ENCODE results near the gene CUEDC2.

The CUEDC2 gene

DNA sequence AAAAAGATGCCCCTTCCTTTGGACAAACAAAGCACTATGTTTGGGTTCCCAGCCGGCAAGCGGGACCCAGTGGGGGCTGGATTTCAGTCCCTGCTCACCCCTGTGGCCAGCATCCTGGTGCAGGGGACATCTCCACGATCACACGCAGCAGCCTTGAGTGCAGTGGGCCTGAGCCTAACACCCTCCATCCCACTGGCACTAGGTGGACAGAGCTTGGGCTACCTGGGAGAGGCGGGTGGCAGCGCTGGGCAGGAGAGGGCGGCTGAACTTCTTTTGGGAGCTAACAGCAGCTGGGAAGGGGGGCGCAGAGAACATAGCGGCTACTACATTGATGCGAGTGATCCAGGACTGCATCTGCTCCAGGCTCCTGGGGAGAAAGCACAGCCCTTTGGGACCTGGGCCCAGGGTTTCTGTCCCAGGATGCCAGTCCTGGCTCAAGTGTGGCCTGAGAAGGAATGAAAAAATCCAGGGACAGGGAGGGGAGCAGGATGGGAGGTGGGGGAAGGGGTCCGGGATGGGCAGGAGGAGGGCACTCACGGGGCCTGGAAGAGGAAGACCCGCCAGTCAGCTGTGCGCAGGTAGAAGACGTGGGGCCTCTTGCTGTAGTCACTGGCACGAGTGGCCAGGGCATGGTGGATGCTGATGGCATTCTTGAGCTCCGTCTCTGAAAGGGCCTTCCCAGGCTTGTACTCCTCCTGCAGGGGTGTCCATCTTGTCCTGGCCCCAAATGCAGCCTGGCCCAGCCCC, 27.8 kb downstream of the CUEDC2 start:
- Histone ChIP-seq H3K27ac (peak overlapping the region; percentile 42), H3K4me2 (ENCODE audit: low read length) (no peak overlapping the region), H3K4me1 (peaks cover 12% of the 10 kb centered on the region), H3K79me2 (no peaks in the 10 kb centered on the region), H3K4me3 (ENCODE audit: low read depth, low read length) (no peak overlapping the region), H3K27me3 (ENCODE audit: control insufficient read depth, insufficient read depth, low read length) (no peaks in the 10 kb centered on the region), H3K36me3 (ENCODE audit: control insufficient read depth, insufficient read depth, low read length) (no peaks in the 10 kb centered on the region), H3K9ac (no peak overlapping the region), H2AFZ (no peak overlapping the region), H3K9me3 (ENCODE audit: control insufficient read depth, low read length) (no peaks in the 10 kb centered on the region)
- no peak for TF ChIP-seq CTCF (IDR thresholded peaks at IDR 0.05)

DNA sequence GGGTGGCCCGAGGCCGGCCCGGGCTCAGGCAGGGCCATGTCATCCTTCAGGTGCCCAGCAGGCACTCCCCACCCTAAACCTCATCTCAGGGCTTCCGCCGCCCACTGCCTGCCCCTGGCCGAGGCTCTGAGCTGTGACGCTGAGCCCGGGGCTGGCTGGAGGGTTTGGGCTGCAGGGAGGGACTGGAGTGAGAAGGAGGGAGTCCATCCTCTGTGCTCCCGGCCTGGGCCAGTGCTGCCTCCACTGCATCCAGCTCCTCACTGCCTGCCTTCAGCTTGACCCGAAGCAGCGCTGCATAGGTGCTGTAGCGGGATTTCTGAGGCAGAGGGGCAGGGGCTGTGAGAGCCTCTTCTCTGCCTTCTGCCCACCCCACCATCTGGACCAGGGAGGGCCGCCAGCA, 29.3 kb downstream of the CUEDC2 start:
- Histone ChIP-seq H3K9me3 (ENCODE audit: control insufficient read depth, low read length) (no peaks in the 10 kb centered on the region), H3K36me3 (ENCODE audit: control insufficient read depth, insufficient read depth, low read length) (no peaks in the 10 kb centered on the region), H3K27me3 (ENCODE audit: control insufficient read depth, insufficient read depth, low read length) (no peaks in the 10 kb centered on the region), H2AFZ (no peak overlapping the region), H3K9ac (no peak overlapping the region), H3K4me1 (peaks cover 9% of the 10 kb centered on the region), H3K27ac (peak overlapping the region; percentile 42), H3K79me2 (no peaks in the 10 kb centered on the region), H3K4me3 (ENCODE audit: low read depth, low read length) (no peak overlapping the region), H3K4me2 (ENCODE audit: low read length) (no peak overlapping the region)
- no peak for TF ChIP-seq CTCF (IDR thresholded peaks at IDR 0.05)

GRCh38 chr10:102402512-102402896, 29.9 kb downstream of the CUEDC2 start:
- no peaks in the 10 kb centered on the region for H3K79me2 ChIP-seq
- H2AFZ ChIP-seq, result no peak overlapping the region
- H3K4me2 ChIP-seq (ENCODE audit: low read length), result no peak overlapping the region
- no peaks in the 10 kb centered on the region for H3K27me3 ChIP-seq (ENCODE audit: control insufficient read depth, insufficient read depth, low read length)
- no peak overlapping the region for H3K27ac ChIP-seq
- H3K9ac ChIP-seq, result no peak overlapping the region
- no peak for TF ChIP-seq CTCF (IDR thresholded peaks at IDR 0.05)
- H3K4me3 ChIP-seq (ENCODE audit: low read depth, low read length), result no peak overlapping the region
- H3K4me1 ChIP-seq, result peaks cover 7% of the 10 kb centered on the region
- no peaks in the 10 kb centered on the region for H3K9me3 ChIP-seq (ENCODE audit: control insufficient read depth, low read length)
- no peaks in the 10 kb centered on the region for H3K36me3 ChIP-seq (ENCODE audit: control insufficient read depth, insufficient read depth, low read length)

- H3K27ac ChIP-seq, result no peak overlapping the region
- no peak overlapping the region for H3K4me3 ChIP-seq (ENCODE audit: low read depth, low read length)
- no peak overlapping the region for H2AFZ ChIP-seq
- no peaks in the 10 kb centered on the region for H3K36me3 ChIP-seq (ENCODE audit: control insufficient read depth, insufficient read depth, low read length)
- no peak overlapping the region for H3K4me2 ChIP-seq (ENCODE audit: low read length)
- H3K27me3 ChIP-seq (ENCODE audit: control insufficient read depth, insufficient read depth, low read length), result no peaks in the 10 kb centered on the region
- H3K79me2 ChIP-seq, result no peaks in the 10 kb centered on the region
- no peak for TF ChIP-seq CTCF (IDR thresholded peaks at IDR 0.05)
- H3K9me3 ChIP-seq (ENCODE audit: control insufficient read depth, low read length), result no peaks in the 10 kb centered on the region
- peaks cover 7% of the 10 kb centered on the region for H3K4me1 ChIP-seq
- H3K9ac ChIP-seq, result no peak overlapping the region
Measured at GRCh38 chr10:102401735-102402511, 30.5 kb downstream of the CUEDC2 start.

All from parathyroid adenoma (tissue), 2 donors.